DOHH2 (cell line): ENCODE results near the gene TLCD2.

Source experiments
- CTCF ChIP-seq: fragments of 200-600 bp; sonication (generic); IDR thresholded peaks from one replicate; pipeline ENCODE4 v1.5.1; 2014; ENCODE audit warnings: antibody characterized with exemption, mild to moderate bottlenecking, low read depth, low read length; ENCODE audit not compliant: poor library complexity, severe bottlenecking
- EZH2phosphoT487 ChIP-seq: fragments of 200-600 bp; sonication (generic); IDR thresholded peaks from 2 replicates; pipeline ENCODE4 v1.6.1; 2017; ENCODE audit warnings: borderline replicate concordance, mild to moderate bottlenecking, antibody characterized with exemption, low read length, moderate library complexity, mixed read lengths

GRCh38 chr17:1732241-1732832 lies 22.2 kb upstream of the TLCD2 start:
- TF ChIP-seq CTCF (no peak), EZH2phosphoT487 (no peak)
